ENCODE results near the gene SUN1.
A peak's percentile ranks its signal among the peaks of the same experiment; 100 is the strongest.
"Not testable (repeated sequence)": the region's sequence is repeated elsewhere in the genome, so short reads cannot be mapped to it uniquely, and the experiment has no call there.

The SUN1 gene

GRCh38 chr7:835021-835420, 2.7 kb downstream of the SUN1 start:
- no peak for DNase-seq

GRCh38 chr7:835485-836401, 3.5 kb downstream of the SUN1 start:
- peak in 1 of 5 experiments; percentile 22 for DNase-seq

- DNase-seq, result no peak
Measured at GRCh38 chr7:836429-836828, 4.2 kb downstream of the SUN1 start.

GRCh38 chr7:837001-837400, 4.7 kb downstream of the SUN1 start:
- DNase-seq, result no peak

GRCh38 chr7:840001-840600, 7.8 kb downstream of the SUN1 start:
- DNase-seq, result no peak

GRCh38 chr7:841943-842342, 9.7 kb downstream of the SUN1 start:
- no peak for DNase-seq

GRCh38 chr7:842431-843031, 10.3 kb downstream of the SUN1 start:
- no peak for DNase-seq

- no peak for DNase-seq
Measured at GRCh38 chr7:843230-843629, 11.0 kb downstream of the SUN1 start.

GRCh38 chr7:844043-844442, 11.8 kb downstream of the SUN1 start:
- no peak for DNase-seq

- DNase-seq, result no peak
Measured at GRCh38 chr7:844514-844913, 12.2 kb downstream of the SUN1 start.

GRCh38 chr7:845091-845490, 12.8 kb downstream of the SUN1 start:
- no peak for DNase-seq

- DNase-seq, result no peak
Measured at GRCh38 chr7:845731-846130, 13.5 kb downstream of the SUN1 start.

- not testable (repeated sequence) for DNase-seq
Measured at GRCh38 chr7:846958-847650, 14.8 kb downstream of the SUN1 start.

GRCh38 chr7:847728-848127, 15.5 kb downstream of the SUN1 start:
- not testable (repeated sequence) for DNase-seq

GRCh38 chr7:849145-849544, 16.9 kb downstream of the SUN1 start:
- no peak for DNase-seq

- no peak for DNase-seq
Measured at GRCh38 chr7:849781-850180, 17.5 kb downstream of the SUN1 start.

- DNase-seq, result no peak
Measured at GRCh38 chr7:851204-851603, 18.9 kb downstream of the SUN1 start.

- DNase-seq, result no peak
Measured at GRCh38 chr7:853366-854117, 21.3 kb downstream of the SUN1 start.

- DNase-seq, result no peak
Measured at GRCh38 chr7:854118-854775, 22.0 kb downstream of the SUN1 start.

- no peak for DNase-seq
Measured at GRCh38 chr7:855686-856369, 23.6 kb downstream of the SUN1 start.

GRCh38 chr7:856444-857095, 24.3 kb downstream of the SUN1 start:
- DNase-seq, result no peak
